NT2/D1 (cell line): Measurements from ENCODE around the gene SEC31B.

Experiments
- SUZ12 ChIP-seq: IDR thresholded peaks from 2 replicates; pipeline ENCODE4 v1.6.1; 2011; ENCODE audit not compliant: insufficient read length, insufficient read depth; ENCODE audit errors: extremely low read depth
- YY1 ChIP-seq: IDR thresholded peaks from 2 replicates; pipeline ENCODE4 v1.6.1; 2011; ENCODE audit not compliant: insufficient read length, insufficient read depth

- TF ChIP-seq SUZ12 (no peak), YY1 (no peak)
Observed at GRCh38 chr10:100519311-100520051, at the start of gene SEC31B.
